ENCODE data around the gene LYL1. TPM values are rescaled to one million over a fixed set of nuclear protein-coding genes. Genes with fewer than 3 reads are reported as not detected.

LYL1 gene
- total and polyA plus RNA-seq, 2 of the 13 experiments (the other 11 are each of a cell fraction or from before 2014, with no cell fraction given), result 0.75 to 0.92 TPM

- TF ChIP-seq BRD4 (CRISPR knock-in tag; IDR thresholded peaks at IDR 0.05) (no peak), ZNF276 (CRISPR knock-in tag; IDR thresholded peaks at IDR 0.05; ENCODE audit: low read depth) (no peak), RFX5 (IDR thresholded peaks at IDR 0.05; ENCODE audit: low read depth, low read length) (no peak), CHCHD3 (CRISPR knock-in tag; IDR thresholded peaks at IDR 0.05) (no peak), FOXO1 (CRISPR knock-in tag; IDR thresholded peaks at IDR 0.05) (0 out of 2 replicates have a peak, but pooled peaks have one; percentile 5), ZMAT3 (CRISPR knock-in tag; conservative IDR thresholded peaks at IDR 0.05) (no peak), THAP11 (CRISPR knock-in tag; IDR thresholded peaks at IDR 0.05) (no peak), ATF2 (CRISPR knock-in tag; IDR thresholded peaks at IDR 0.05) (no peak), ZNF574 (CRISPR knock-in tag; IDR thresholded peaks at IDR 0.05) (peak; percentile 69), CENPT (CRISPR knock-in tag; IDR thresholded peaks at IDR 0.05; ENCODE audit: low read depth) (no peak), STAG1 (CRISPR knock-in tag; IDR thresholded peaks at IDR 0.05) (peak; percentile 48), HDAC6 (IDR thresholded peaks at IDR 0.05; ENCODE audit: low read depth, low read length) (no peak), KDM2A (CRISPR knock-in tag; IDR thresholded peaks at IDR 0.05; ENCODE audit: borderline replicate concordance, low read depth) (peak; percentile 75), HINFP (CRISPR knock-in tag; IDR thresholded peaks at IDR 0.05; ENCODE audit: low read depth) (no peak), ZNF496 (CRISPR knock-in tag; IDR thresholded peaks at IDR 0.05; ENCODE audit: insufficient replicate concordance) (no peak), ZFP1 (CRISPR knock-in tag; IDR thresholded peaks at IDR 0.05) (no peak), JDP2 (CRISPR knock-in tag; IDR thresholded peaks at IDR 0.05; ENCODE audit: borderline replicate concordance) (no peak)
- TF ChIP-seq, protein P1, sequence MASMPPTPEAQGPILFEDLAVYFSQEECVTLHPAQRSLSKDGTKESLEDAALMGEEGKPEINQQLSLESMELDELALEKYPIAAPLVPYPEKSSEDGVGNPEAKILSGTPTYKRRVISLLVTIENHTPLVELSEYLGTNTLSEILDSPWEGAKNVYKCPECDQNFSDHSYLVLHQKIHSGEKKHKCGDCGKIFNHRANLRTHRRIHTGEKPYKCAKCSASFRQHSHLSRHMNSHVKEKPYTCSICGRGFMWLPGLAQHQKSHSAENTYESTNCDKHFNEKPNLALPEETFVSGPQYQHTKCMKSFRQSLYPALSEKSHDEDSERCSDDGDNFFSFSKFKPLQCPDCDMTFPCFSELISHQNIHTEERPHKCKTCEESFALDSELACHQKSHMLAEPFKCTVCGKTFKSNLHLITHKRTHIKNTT (CRISPR knock-in tag; IDR thresholded peaks at IDR 0.05), result no peak
- TF ChIP-seq, protein P2, sequence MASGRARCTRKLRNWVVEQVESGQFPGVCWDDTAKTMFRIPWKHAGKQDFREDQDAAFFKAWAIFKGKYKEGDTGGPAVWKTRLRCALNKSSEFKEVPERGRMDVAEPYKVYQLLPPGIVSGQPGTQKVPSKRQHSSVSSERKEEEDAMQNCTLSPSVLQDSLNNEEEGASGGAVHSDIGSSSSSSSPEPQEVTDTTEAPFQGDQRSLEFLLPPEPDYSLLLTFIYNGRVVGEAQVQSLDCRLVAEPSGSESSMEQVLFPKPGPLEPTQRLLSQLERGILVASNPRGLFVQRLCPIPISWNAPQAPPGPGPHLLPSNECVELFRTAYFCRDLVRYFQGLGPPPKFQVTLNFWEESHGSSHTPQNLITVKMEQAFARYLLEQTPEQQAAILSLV (CRISPR knock-in tag; IDR thresholded peaks at IDR 0.05; ENCODE audit: borderline replicate concordance), result 0 out of 2 replicates have a peak, but pooled peaks have one; percentile 11
Observed at GRCh38 chr19:13095934-13096927, 6.4 kb downstream of the LYL1 start (continued).
